Activated CD4-positive, alpha-beta memory T cell treated with anti-CD3 and anti-CD28 coated beads, Interleukin-2, amount 10 ng/mL, durations not matched to agents 7 days and 5 days (primary cell): ENCODE data around the gene LLGL1. TPM values are rescaled to one million over a fixed set of nuclear protein-coding genes. Genes with fewer than 3 reads are reported as not detected.
A peak's percentile ranks its signal among the peaks of the same experiment; 100 is the strongest.

Experiments used
- CTCF ChIA-PET: fragments of 350-600 bp; sonication (Branson Sonifier 250); formaldehyde crosslinking; loops from one replicate; lab custom pipeline; 2021; ENCODE audit warnings: antibody characterized with exemption, inconsistent platforms; lab: Charles Lee
- POLR2A ChIA-PET: fragments of 350-600 bp; sonication (Branson Sonifier 250); formaldehyde crosslinking; loops from one replicate; lab custom pipeline; 2021; ENCODE audit warnings: antibody characterized with exemption; lab: Charles Lee
- DNase-seq: peaks from one replicate; pipeline ENCODE4 v3.0.0-alpha.2; 2020
- H3K27ac Mint-ChIP-seq: one replicate; pipeline ENCODE4 v1.8.0; 2021; ENCODE audit warnings: mild to moderate bottlenecking, mixed read lengths
- H3K27me3 Mint-ChIP-seq: one replicate; pipeline ENCODE4 v1.8.0; 2021; ENCODE audit warnings: mixed read lengths
- H3K36me3 Mint-ChIP-seq: one replicate; pipeline ENCODE4 v1.8.0; 2021; ENCODE audit warnings: low read depth, mixed read lengths
- H3K4me1 Mint-ChIP-seq: one replicate; pipeline ENCODE4 v1.8.0; 2021; ENCODE audit warnings: mixed read lengths
- H3K4me3 Mint-ChIP-seq: one replicate; pipeline ENCODE4 v1.8.0; 2021; ENCODE audit warnings: mild to moderate bottlenecking, mixed read lengths
- H3K9me3 Mint-ChIP-seq: one replicate; pipeline ENCODE4 v1.8.0; 2021; ENCODE audit warnings: mixed read lengths
- total RNA-seq, 2 experiments: library from RNA; stranded (reverse); gene quantifications; one replicate each; pipeline ENCODE4 v1.2.3, GENCODE V29; 2021

The LLGL1 gene
- total RNA-seq, 2 experiments from 2014 or later, result 22.8 to 22.9 TPM

DNA sequence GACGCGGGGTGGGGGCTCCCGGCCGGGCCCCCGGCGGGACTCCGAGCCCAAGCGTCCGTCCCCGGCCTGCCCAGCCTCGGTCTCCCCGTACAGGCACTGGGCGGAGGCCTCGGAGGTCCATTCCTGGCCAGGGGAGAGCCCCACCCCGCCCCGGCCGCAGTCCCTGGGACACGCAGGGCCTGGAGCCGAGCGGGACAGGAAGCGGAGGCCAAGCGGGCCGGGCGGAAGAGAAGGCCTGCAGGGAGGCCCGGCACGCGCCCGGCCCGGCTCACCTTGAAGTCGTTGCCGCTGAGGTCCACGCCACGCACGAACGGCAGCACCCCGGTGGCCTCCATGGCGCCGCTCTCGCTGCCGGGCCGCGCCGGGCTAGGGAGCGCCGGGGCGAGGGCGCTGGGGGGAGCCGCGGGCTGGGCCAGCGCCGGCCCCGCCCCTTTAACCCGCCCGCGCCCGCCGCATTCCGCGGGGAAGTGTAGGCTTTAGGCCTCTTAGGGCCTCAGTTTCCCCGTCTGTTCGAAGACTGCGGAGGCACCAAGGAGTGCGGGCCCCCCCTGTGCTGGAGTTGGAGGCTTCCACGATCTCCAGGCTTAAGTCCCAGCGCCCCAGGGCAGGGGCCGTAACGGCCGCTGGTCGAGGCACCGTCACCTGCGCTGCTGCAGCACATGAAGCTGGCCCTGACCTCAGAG is 33.1 kb downstream of the LLGL1 start, which contains the start of gene FLII:
TSS of gene FLII (minus strand) at position 383 of the 683 bp plus-strand sequence. CDS start at position 335, 48 bp downstream.
- peak; percentile 57 for DNase-seq
- H3K36me3 Mint-ChIP-seq, result peaks cover 23% of the 10 kb centered on the region
- H3K4me3 Mint-ChIP-seq, result peak within 1 kb of the TSS; percentile 95
- ChIA-PET CTCF (interaction anchor here (1.2 kb wide), 1 partner anchor 9 kb away, joined by 6 read pairs; no protein-coding TSS in a partner anchor), POLR2A (interaction anchor here (1.1 to 2.4 kb wide), 4 partner anchors 9 to 104 kb away, joined by 3 to 6 read pairs (median 4); partner anchors contain the start of genes SMCR8 and TOP3A)
- peak within 1 kb of the TSS; percentile 91 for H3K27ac Mint-ChIP-seq
- no peaks in the 10 kb centered on the region for H3K27me3 Mint-ChIP-seq
- no peaks in the 10 kb centered on the region for H3K9me3 Mint-ChIP-seq
- peaks cover 40% of the 10 kb centered on the region for H3K4me1 Mint-ChIP-seq

DNA sequence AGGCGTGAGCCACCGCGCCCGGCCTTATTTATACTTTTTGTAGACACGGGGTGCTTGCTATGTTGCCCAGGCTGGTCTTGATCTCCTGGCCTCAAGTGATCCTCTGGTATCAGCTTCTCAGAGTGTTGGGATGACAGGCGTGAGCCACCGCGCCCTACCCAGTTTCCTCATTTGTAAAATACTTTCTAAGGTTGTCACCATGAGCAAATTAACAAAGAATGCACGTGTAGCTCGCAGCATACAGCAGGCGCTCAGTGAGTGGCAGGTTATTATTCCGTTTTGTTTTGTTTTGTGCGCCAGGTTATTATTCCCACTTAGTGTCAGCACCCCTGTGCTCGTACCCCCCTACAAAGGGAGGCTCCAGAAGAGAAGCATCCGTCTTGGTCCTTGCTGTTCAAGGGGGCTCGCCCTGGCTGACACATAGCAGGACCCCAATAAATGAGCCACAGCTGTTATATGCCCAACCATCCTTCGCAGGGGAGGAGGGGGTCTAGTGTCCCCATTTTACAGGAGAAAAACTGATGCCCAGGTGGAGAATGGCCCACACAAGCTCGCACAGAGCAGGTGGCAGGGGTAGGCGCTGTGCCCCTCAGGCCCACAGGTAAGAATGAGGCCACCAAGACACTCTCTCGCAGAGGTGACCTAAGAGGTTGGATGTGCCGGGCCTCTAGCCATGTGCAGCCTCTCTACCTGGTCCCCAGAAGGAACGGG is 34.3 kb downstream of the LLGL1 start:
- DNase-seq, result no peak
- H3K9me3 Mint-ChIP-seq, result no peaks in the 10 kb centered on the region
- ChIA-PET POLR2A (interaction anchor here (2.4 kb wide), 1 partner anchor 9 kb away, joined by 6 read pairs; no protein-coding TSS in a partner anchor), CTCF (interaction anchor here (1.2 kb wide), 1 partner anchor 8 kb away, joined by 6 read pairs; no protein-coding TSS in a partner anchor)
- H3K27me3 Mint-ChIP-seq, result no peaks in the 10 kb centered on the region
- peak overlapping the region; percentile 75 for H3K4me3 Mint-ChIP-seq
- peaks cover 16% of the 10 kb centered on the region for H3K36me3 Mint-ChIP-seq
- H3K27ac Mint-ChIP-seq, result peak overlapping the region; percentile 77
- H3K4me1 Mint-ChIP-seq, result peaks cover 40% of the 10 kb centered on the region

DNA sequence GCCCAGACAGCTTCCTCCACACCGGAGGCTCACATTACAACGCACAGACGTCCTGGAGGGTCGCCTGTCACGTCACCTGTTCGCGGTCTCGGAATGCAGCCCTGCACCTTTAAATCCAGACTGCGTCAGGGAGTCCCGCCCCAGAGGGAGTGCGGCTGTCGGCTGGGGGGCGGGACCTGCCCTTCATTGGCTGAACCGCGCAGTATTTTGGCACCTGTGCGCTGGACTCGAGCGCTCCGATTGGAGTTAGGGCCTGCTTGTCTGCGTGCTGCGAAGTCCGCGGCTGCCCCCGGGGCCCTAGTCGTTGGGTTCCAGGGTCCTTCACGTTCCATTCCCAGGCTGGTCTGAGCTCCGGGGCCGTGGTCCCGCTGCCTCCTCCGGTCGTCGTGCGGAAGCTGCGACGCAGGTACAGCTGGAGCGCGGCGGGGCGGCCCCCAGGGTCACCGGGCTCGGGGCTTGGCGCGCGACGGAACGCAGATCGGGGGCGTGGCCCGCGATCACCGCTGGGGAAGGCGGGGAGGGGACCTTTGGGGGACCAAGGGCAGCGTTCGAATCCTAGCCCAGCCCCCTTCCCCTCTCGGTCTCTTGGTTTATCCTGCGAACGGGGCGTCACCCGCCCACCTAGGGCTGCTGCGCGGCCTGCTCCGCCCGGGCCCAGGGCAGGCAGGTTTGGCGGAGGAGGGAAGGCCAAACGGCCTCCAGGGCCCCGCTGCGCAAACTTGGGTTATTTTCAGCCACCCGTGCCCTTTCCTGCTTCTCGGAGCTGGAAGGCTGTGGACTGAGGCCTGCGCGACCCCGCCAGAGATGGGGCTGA is 35.1 kb downstream of the LLGL1 start, which contains the start of gene MIEF2:
TSS of gene MIEF2 (plus strand) at position 331 of the 814 bp plus-strand sequence. CDS start 2,059 bp downstream, outside the sequence.
- Mint-ChIP-seq H3K27ac (peak within 1 kb of the TSS; percentile 77), H3K4me1 (peaks cover 40% of the 10 kb centered on the region), H3K36me3 (peaks cover 13% of the 10 kb centered on the region), H3K9me3 (no peaks in the 10 kb centered on the region), H3K4me3 (peak within 1 kb of the TSS; percentile 75), H3K27me3 (no peaks in the 10 kb centered on the region)
- ChIA-PET CTCF (interaction anchor here (1.3 kb wide), 1 partner anchor 77 kb away, joined by 5 read pairs; the partner anchor contains the start of gene ALKBH5), POLR2A (interaction anchor here (1.2 to 2.4 kb wide), 3 partner anchors 9 to 77 kb away, joined by 3 to 8 read pairs (median 6); partner anchors contain the start of gene ALKBH5)
- peak; percentile 94 for DNase-seq

DNA sequence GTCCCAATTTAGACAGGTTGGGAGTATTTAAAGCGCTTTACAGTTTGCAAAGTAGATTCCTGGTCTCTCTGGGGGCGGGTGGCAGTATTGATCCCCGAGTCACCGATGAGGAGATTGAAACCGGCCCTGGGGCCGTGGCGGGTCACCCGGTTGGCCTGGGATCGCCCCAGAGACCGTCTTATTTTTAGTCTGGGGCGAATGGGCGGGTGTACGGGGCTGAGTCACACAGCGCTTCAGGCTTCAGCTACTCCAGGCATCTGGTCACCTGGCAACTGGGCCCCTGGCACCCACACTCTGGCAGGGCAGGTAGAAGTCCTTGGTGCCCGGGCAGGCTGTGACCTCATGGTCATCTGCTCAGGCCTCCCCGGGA is 35.7 kb downstream of the LLGL1 start:
- H3K9me3 Mint-ChIP-seq, result no peaks in the 10 kb centered on the region
- ChIA-PET CTCF (interaction anchor here (1.3 kb wide), 1 partner anchor 78 kb away, joined by 5 read pairs; the partner anchor contains the start of gene ALKBH5), POLR2A (interaction anchor here (1.2 to 2.4 kb wide), 3 partner anchors 8 to 78 kb away, joined by 3 to 8 read pairs (median 6); partner anchors contain the start of gene ALKBH5)
- peak; percentile 49 for DNase-seq
- peak overlapping the region; percentile 77 for H3K27ac Mint-ChIP-seq
- peaks cover 37% of the 10 kb centered on the region for H3K4me1 Mint-ChIP-seq
- H3K27me3 Mint-ChIP-seq, result no peaks in the 10 kb centered on the region
- peak overlapping the region; percentile 75 for H3K4me3 Mint-ChIP-seq
- H3K36me3 Mint-ChIP-seq, result peaks cover 8% of the 10 kb centered on the region

DNA sequence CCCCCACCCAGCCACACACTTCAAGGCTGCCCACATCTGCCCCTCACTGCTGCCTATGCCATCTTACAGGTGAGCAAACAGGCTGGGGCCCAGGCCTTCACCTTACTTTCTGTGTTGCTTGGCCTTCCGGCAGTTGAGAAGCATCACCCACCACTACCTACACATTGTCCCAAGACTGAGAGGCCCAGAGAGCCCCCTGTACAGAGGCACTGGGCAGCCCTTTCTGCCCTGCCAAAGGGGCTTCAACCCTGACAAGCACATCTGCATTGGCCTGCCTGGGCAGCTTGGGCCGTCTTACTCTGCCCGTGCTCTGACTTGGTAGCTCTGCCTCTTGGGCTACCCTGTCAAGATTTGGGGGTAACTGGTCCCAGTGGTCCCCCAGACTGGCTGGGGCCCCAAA is 36.2 kb downstream of the LLGL1 start:
- ChIA-PET CTCF (interaction anchor here (1.3 kb wide), 1 partner anchor 78 kb away, joined by 5 read pairs; the partner anchor contains the start of gene ALKBH5), POLR2A (interaction anchor here (1.1 to 2.3 kb wide), 3 partner anchors 13 to 78 kb away, joined by 3 to 8 read pairs (median 5); partner anchors contain the start of genes ALKBH5, SMCR8 and TOP3A)
- H3K36me3 Mint-ChIP-seq, result peaks cover 7% of the 10 kb centered on the region
- peak overlapping the region; percentile 35 for H3K27ac Mint-ChIP-seq
- H3K4me3 Mint-ChIP-seq, result peak overlapping the region; percentile 75
- H3K27me3 Mint-ChIP-seq, result no peaks in the 10 kb centered on the region
- no peak for DNase-seq
- H3K9me3 Mint-ChIP-seq, result no peaks in the 10 kb centered on the region
- H3K4me1 Mint-ChIP-seq, result peaks cover 35% of the 10 kb centered on the region

DNA sequence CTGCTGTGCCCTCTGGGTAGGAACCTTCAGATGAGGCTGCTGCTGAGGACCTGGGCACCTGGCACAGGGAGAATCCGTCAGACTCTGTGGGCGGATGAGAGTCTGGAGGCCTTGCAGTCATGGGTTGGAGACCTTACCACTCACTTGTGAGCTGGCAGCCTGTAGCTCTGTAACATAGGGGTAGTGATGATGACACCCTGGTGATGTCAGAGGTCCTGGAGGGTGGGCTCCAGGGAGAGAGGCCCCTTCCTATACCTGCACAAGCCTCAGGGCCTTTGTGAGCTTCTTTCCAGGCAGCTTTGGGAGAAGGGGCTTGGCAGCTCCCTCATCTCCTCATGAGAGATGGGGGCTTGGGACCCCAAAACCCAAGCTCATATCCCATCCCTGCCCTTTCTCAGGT is 36.7 kb downstream of the LLGL1 start:
- no peak for DNase-seq
- ChIA-PET POLR2A (interaction anchor here (1.1 to 2.3 kb wide), 2 partner anchors 13 to 53 kb away, joined by 5 to 8 read pairs; partner anchors contain the start of genes SMCR8 and TOP3A), CTCF (no interaction called here)
- Mint-ChIP-seq H3K4me1 (peaks cover 32% of the 10 kb centered on the region), H3K27ac (no peak overlapping the region), H3K4me3 (peak overlapping the region; percentile 75), H3K9me3 (no peaks in the 10 kb centered on the region), H3K36me3 (peaks cover 6% of the 10 kb centered on the region), H3K27me3 (no peaks in the 10 kb centered on the region)

DNA sequence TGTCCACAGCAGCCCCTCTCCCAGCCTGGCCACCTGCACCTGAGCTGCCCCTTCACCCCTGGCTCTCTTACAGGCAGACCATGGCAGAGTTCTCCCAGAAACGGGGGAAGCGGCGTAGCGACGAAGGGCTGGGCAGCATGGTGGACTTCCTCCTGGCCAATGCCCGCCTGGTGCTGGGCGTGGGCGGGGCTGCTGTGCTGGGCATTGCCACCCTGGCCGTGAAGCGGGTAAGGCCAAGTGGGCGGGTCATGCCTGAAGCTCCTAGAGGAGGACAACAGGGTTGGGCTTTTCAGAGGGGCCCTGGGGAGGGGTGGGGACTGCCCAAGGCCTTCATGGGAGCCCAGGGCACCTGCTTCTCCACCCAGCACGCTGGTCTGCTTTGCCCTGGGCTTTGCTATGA is 37.2 kb downstream of the LLGL1 start:
- Mint-ChIP-seq H3K36me3 (peaks cover 4% of the 10 kb centered on the region), H3K27ac (no peak overlapping the region), H3K4me3 (no peak overlapping the region), H3K4me1 (peaks cover 33% of the 10 kb centered on the region), H3K9me3 (no peaks in the 10 kb centered on the region), H3K27me3 (no peaks in the 10 kb centered on the region)
- no peak for DNase-seq
- ChIA-PET POLR2A (interaction anchor here (1.1 to 2.3 kb wide), 2 partner anchors 14 to 52 kb away, joined by 5 to 8 read pairs; partner anchors contain the start of genes SMCR8 and TOP3A), CTCF (no interaction called here)

DNA sequence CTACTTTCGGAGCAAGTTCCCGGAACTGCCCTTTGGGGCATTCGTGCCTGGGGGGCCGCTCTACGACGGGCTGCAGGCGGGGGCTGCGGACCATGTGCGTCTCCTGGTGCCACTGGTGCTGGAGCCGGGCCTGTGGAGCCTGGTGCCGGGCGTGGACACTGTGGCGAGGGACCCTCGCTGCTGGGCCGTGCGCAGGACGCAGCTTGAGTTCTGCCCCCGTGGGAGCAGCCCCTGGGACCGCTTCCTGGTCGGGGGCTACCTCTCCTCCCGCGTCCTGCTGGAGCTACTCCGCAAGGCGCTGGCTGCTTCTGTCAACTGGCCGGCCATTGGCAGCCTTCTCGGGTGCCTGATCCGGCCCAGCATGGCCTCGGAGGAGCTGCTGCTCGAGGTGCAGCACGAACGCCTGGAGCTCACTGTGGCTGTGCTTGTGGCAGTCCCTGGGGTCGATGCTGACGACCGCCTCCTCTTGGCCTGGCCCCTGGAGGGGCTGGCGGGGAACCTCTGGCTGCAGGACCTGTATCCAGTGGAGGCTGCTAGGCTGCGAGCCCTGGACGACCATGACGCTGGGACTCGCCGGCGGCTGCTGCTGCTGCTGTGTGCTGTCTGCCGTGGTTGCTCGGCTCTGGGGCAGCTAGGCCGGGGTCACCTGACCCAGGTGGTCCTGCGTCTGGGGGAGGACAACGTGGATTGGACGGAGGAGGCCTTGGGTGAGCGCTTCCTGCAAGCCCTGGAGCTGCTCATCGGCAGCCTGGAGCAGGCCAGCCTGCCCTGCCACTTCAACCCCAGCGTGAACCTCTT is 38.6 kb downstream of the LLGL1 start:
- no peak for DNase-seq
- Mint-ChIP-seq H3K36me3 (peaks cover 4% of the 10 kb centered on the region), H3K4me1 (peaks cover 30% of the 10 kb centered on the region), H3K9me3 (no peaks in the 10 kb centered on the region), H3K4me3 (no peak overlapping the region), H3K27me3 (no peaks in the 10 kb centered on the region), H3K27ac (no peak overlapping the region)
- POLR2A ChIA-PET, result interaction anchor here (1.1 kb wide), 1 partner anchor 81 kb away, joined by 4 read pairs; the partner anchor contains the start of gene ALKBH5
- CTCF ChIA-PET, result interaction anchor here (1.3 kb wide), 1 partner anchor 17 kb away, joined by 3 read pairs; no protein-coding TSS in a partner anchor

DNA sequence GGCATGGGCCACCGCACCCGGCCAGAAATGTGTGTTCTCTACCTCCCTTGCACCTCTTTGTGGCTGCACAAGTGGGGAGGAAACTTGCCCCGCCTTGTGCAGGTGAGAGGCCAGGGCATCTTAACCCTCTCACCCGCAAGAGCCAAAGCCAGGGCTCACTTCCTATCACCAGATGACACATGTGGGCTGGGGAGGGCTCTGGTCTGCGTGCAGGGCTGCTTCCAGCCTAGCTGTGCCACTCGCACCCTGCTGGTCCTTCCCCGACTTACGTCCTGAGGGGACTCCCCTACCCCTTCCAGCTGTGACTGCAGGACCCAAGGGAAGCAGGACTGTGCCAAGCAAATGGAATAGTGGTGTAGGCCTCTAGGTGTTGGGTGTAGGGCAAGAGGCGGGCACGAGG is 41.9 kb downstream of the LLGL1 start:
- Mint-ChIP-seq H3K4me3 (no peak overlapping the region), H3K36me3 (peaks cover 8% of the 10 kb centered on the region), H3K4me1 (peaks cover 15% of the 10 kb centered on the region), H3K9me3 (no peaks in the 10 kb centered on the region), H3K27ac (no peak overlapping the region), H3K27me3 (no peaks in the 10 kb centered on the region)
- DNase-seq, result no peak
- ChIA-PET CTCF (interaction anchor here (1.3 kb wide), 1 partner anchor 8 kb away, joined by 6 read pairs; no protein-coding TSS in a partner anchor), POLR2A (interaction anchor here (1.0 to 1.1 kb wide), 2 partner anchors 10 to 33 kb away, joined by 3 read pairs; no protein-coding TSS in a partner anchor)

DNA sequence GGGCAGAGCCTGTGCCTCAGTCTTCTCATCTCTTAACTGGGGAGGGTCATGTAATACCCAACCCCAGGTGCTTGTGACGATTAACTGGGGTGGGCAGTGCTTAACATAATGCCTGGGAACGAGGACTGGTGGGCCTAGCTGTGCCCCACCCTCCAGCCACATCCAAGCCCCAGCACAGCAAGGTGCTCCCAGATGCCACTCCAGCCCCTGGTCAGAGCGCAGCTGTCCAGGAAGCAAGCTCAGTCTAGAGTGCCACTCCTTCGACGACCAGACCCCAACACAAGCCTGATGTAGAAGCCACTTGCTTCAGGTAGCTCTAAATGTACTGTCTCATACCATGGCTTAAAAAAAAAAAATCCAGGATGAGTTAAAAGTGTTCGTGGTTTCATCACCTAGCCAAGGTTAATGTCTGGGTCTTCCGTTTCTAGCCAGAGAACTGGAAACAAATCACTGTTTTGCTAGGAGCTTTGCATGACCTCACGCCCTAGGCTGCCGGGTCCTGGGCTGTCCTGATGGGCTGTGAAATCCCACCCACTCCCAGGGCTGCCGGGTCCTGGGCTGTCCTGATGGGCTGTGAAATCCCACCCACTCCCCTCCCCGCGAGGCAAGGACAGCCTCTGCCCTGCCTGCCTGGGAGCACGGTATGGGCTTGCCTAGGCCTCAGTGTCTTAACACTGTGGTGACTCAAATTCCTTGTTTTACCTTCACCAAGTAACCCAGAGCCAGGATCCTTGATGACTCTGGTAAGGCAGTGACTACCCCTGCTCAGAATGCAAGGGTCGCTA is 42.7 kb downstream of the LLGL1 start:
- POLR2A ChIA-PET, result interaction anchor here (1.0 to 1.8 kb wide), 3 partner anchors 8 to 32 kb away, joined by 3 to 6 read pairs (median 3); partner anchors contain the start of gene MIEF2
- CTCF ChIA-PET, result interaction anchor here (1.3 kb wide), 1 partner anchor 9 kb away, joined by 6 read pairs; no protein-coding TSS in a partner anchor

More for the DNA sequence above, 42.7 kb downstream of the LLGL1 start:
- peaks cover 14% of the 10 kb centered on the region for H3K4me1 Mint-ChIP-seq
- no peak overlapping the region for H3K27ac Mint-ChIP-seq
- no peak overlapping the region for H3K4me3 Mint-ChIP-seq
- H3K36me3 Mint-ChIP-seq, result peaks cover 10% of the 10 kb centered on the region
- DNase-seq, result no peak
- H3K27me3 Mint-ChIP-seq, result no peaks in the 10 kb centered on the region
- H3K9me3 Mint-ChIP-seq, result no peaks in the 10 kb centered on the region
